GM12878 (cell line): Measurements from ENCODE around the gene TOMM20. TPM values are rescaled to one million over a fixed set of nuclear protein-coding genes. Genes with fewer than 3 reads are reported as not detected.

Source experiments
- ATAC-seq: fragments of 200-7000 bp; cut with Tn5 transposase; 3 replicates; pipeline ENCODE4 v1.9.1; 2020; ENCODE audit warnings: mild to moderate bottlenecking, moderate library complexity
- BruUV-seq: library from RNA; stranded (reverse); fragments of 400-500 nt; replicated peaks from 2 replicates; lab custom pipeline; 2021; lab: Mats Ljungman, UMichigan
- CTCF ChIA-PET: fragments of 300-600 bp; sonication (Branson Sonifier 250); formaldehyde crosslinking; extraction: SDS; loops from one replicate; lab custom pipeline; 2021; ENCODE audit warnings: inconsistent platforms; lab: Yijun Ruan, JAX
- POLR2A ChIA-PET: fragments of 350-600 bp; formaldehyde crosslinking; extraction: SDS; loops from one replicate; lab custom pipeline; 2021; ENCODE audit warnings: inconsistent platforms; lab: Charles Lee
- RAD21 ChIA-PET: fragments of 300-600 bp; sonication (Branson Sonifier 250); formaldehyde crosslinking; loops from one replicate; lab custom pipeline; 2023; ENCODE audit warnings: antibody characterized with exemption; ENCODE audit not compliant: unreplicated experiment; lab: Charles Lee
- SMC1A ChIA-PET: fragments of 300-600 bp; sonication (Branson Sonifier 250); formaldehyde crosslinking; loops from one replicate; lab custom pipeline; 2023; ENCODE audit not compliant: unreplicated experiment, uncharacterized antibody; lab: Charles Lee
- DNase-seq: peaks from one replicate; pipeline ENCODE4 v3.0.0-alpha.2; 2011; ENCODE audit warnings: low read depth, low spot score
- FAIRE-seq: peaks from 3 replicates; lab custom pipeline; 2011; peaks lifted over from hg19 to GRCh38; lab: Jason Lieb, UNC
- H2AFZ ChIP-seq: 2 replicates; pipeline ENCODE4 v1.6.0; 2011; ENCODE audit warnings: low read depth, low read length, control low read depth; ENCODE audit not compliant: control insufficient read depth
- H3K27ac ChIP-seq: 2 replicates; pipeline ENCODE4 v1.5.1; 2011; ENCODE audit warnings: control low read depth; ENCODE audit not compliant: control insufficient read depth, insufficient read depth
- H3K27me3 ChIP-seq, 2 experiments: replicated peaks in 1 of 2; 2 replicates each; pipeline versions ENCODE4 v1.6.0 to v1.6.1; 2011; ENCODE audit warnings: low read length in 1 of 2; ENCODE audit not compliant: control insufficient read depth in 2 of 2, insufficient read depth in 2 of 2
- H3K36me3 ChIP-seq, 2 experiments: 2 replicates each; pipeline ENCODE4 v1.5.1; 2011; ENCODE audit warnings: low read length in 1 of 2; ENCODE audit not compliant: control insufficient read depth in 2 of 2, insufficient read depth in 2 of 2
- H3K4me1 ChIP-seq: 2 replicates; pipeline ENCODE4 v1.6.1; 2011; ENCODE audit warnings: mild to moderate bottlenecking, low read length, moderate library complexity, mixed read lengths; ENCODE audit not compliant: control insufficient read depth, insufficient read depth
- H3K4me2 ChIP-seq: 2 replicates; pipeline ENCODE4 v1.6.0; 2011; ENCODE audit warnings: control low read depth; ENCODE audit not compliant: control insufficient read depth, insufficient read depth
- H3K4me3 ChIP-seq: fragments of 200-600 bp; sonication (generic); 2 replicates; pipeline ENCODE4 v1.5.1; 2016
- H3K79me2 ChIP-seq: 2 replicates; pipeline ENCODE4 v1.6.0; 2011; ENCODE audit warnings: low read length; ENCODE audit not compliant: control insufficient read depth, insufficient read depth
- H3K9ac ChIP-seq: 2 replicates; pipeline ENCODE4 v1.8.0; 2011; ENCODE audit warnings: low read length, control low read depth, mixed read lengths; ENCODE audit not compliant: control insufficient read depth, insufficient read depth
- H3K9me3 ChIP-seq: replicated peaks from 3 replicates; pipeline ENCODE4 v1.5.1; 2011; ENCODE audit warnings: mild to moderate bottlenecking, low read length; ENCODE audit not compliant: control insufficient read depth, insufficient read depth
- H4K20me1 ChIP-seq: 2 replicates; pipeline ENCODE4 v1.6.0; 2011; ENCODE audit not compliant: control insufficient read depth, insufficient read depth
- DPF2 ChIP-seq: fragments of 450-650 bp; IDR thresholded peaks from 2 replicates; pipeline ENCODE4 v1.6.1; 2017; ENCODE audit warnings: mild to moderate bottlenecking
- MTA3 ChIP-seq: IDR thresholded peaks from 2 replicates; pipeline ENCODE4 v1.6.1; 2012; ENCODE audit warnings: low read length, inconsistent platforms, borderline replicate concordance
- POLR2A ChIP-seq: IDR thresholded peaks from 2 replicates; pipeline ENCODE4 v1.6.1; 2011; ENCODE audit warnings: low read depth, mild to moderate bottlenecking, low read length
- STAT3 ChIP-seq: IDR thresholded peaks from 2 replicates; pipeline ENCODE4 v1.6.1; 2011; ENCODE audit warnings: low read depth, low read length, improper control_type of control experiment
- YY1 ChIP-seq: IDR thresholded peaks from 2 replicates; pipeline ENCODE4 v1.6.1; 2011; ENCODE audit warnings: low read depth, mild to moderate bottlenecking, low read length
- ZNF217 ChIP-seq: fragments of 450-650 bp; IDR thresholded peaks from 2 replicates; pipeline ENCODE4 v1.6.1; 2017; ENCODE audit warnings: antibody characterized with exemption, mild to moderate bottlenecking
- ZZZ3 ChIP-seq: IDR thresholded peaks from 2 replicates; pipeline ENCODE4 v1.6.1; 2011; ENCODE audit warnings: low read depth; ENCODE audit not compliant: control insufficient read depth, insufficient read length
- WGBS: methylation state at CpG from one replicate; pipeline ENCODE4 v1.1.6; 2016; ENCODE audit warnings: low lambda C conversion rate; ENCODE audit not compliant: insufficient replicate concordance, insufficient coverage; ENCODE audit errors: missing lambda C conversion rate; 5-methylcytosine and 5-hydroxymethylcytosine counted together
- in situ Hi-C: fragments of 300-500 bp; cut with MboI; formaldehyde crosslinking; loops from 9 replicates; pipeline ENCODE4 v1.14.3; 2018; ENCODE audit warnings: mixed read lengths
- intact Hi-C: fragments of 100-400 bp; cut with micrococcal nuclease; formaldehyde crosslinking; loops from one replicate; pipeline ENCODE4 v1.14.2; 2022; ENCODE audit not compliant: unreplicated experiment
- polyA plus RNA-seq, 11 experiments: library from polyadenylated mRNA; depleted of rRNA in 4 of 11; unstranded in 6 of 11; stranded (reverse) in 5 of 11; fragments of >200 nt; fragmentation: Nextera tagmentation in 4 of 11; fragmentation: Illumina TruSeq in 1 of 11; extraction: Ambion mirVana in 4 of 11; extraction: Trizol in 1 of 11; gene quantifications; 1 replicate in 1 of 11; 2 replicates in 10 of 11; pipeline versions ENCODE4 v1.2.1 to v1.2.3, GENCODE V29; 2011 to 2016; ENCODE audit warnings: inconsistent platforms in 2 of 11, missing spikeins in 2 of 11, low read depth in 1 of 11
- total RNA-seq, 4 experiments: library from RNA; depleted of rRNA in 3 of 4; stranded (reverse); fragments of >200 nt in 3 of 4; fragmentation: Illumina TruSeq in 1 of 4; extraction: Trizol in 1 of 4; gene quantifications; 2 replicates each; pipeline versions ENCODE4 v1.2.1 to v1.2.3, GENCODE V29; 2013 to 2021
- TF ChIP-seq, protein P1 (sequence below): fragments of 450-650 bp; IDR thresholded peaks from 2 replicates; pipeline ENCODE4 v1.6.1; 2017; ENCODE audit warnings: mild to moderate bottlenecking, moderate library complexity
- TF ChIP-seq, protein P2 (sequence below): fragments of 450-650 bp; formaldehyde crosslinking; IDR thresholded peaks from 2 replicates; pipeline ENCODE4 v1.5.0; 2022; ENCODE audit warnings: mild to moderate bottlenecking, missing genetic modification characterization
- TF ChIP-seq, protein P3 (sequence below): IDR thresholded peaks from 2 replicates; pipeline ENCODE4 v1.6.1; 2011; ENCODE audit warnings: low read depth, low read length, improper control_type of control experiment, borderline replicate concordance

Gene TOMM20
- total and polyA plus RNA-seq, 10 of the 15 experiments (the other 5 are each of a cell fraction or from before 2014, with no cell fraction given) = 39.8 to 138 (median 70.1) TPM

DNA sequence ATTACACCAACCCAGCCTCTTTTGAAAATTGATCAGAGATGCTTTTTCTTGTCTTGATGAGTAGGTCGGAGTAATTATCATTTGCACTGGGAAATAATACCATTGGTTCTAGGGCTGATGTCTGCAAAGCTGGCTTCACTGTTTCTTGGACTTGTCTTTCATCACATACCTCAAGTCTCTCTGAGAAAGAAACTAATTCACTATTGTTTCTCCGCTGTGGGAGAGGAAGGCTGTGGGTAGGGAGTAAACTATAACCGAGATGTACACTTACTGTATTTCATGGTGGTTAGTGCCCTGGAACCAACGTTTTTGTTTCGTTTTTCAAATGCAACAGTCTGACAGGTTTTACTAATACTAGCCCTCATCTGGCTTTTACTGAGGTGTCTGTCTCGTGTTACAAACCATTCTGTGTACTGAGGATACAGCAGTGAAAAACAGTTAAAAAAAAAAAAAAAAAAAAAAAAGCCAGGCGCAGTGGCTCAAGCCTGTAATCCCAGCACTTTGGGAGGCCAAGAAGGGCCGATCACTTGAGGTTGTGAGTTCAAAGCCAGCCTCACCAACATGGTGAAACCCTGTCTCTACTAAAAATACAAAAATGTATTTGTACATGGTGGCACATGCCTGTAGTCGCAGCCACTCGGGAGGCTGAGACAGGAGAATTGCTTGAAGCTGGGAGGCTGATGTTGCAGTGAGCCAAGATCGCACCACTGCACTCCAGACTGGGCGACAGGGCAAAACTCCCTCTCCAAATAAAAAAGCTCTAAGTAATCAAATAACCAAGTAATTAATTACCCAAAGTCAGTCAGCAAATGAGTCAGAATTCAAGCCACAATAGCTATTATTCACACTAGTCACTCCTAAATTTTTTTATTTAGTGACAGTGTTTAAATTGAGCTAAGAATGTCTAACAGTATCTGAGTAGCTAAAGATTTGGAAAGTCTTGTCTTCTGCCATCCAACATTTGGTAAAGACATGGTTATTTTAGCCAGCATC lies 23.3 kb downstream of the TOMM20 start (continued):
- TF ChIP-seq MTA3 = peak; percentile 68; the same call in 1 of the 2 replicates
- TF ChIP-seq, protein P1, sequence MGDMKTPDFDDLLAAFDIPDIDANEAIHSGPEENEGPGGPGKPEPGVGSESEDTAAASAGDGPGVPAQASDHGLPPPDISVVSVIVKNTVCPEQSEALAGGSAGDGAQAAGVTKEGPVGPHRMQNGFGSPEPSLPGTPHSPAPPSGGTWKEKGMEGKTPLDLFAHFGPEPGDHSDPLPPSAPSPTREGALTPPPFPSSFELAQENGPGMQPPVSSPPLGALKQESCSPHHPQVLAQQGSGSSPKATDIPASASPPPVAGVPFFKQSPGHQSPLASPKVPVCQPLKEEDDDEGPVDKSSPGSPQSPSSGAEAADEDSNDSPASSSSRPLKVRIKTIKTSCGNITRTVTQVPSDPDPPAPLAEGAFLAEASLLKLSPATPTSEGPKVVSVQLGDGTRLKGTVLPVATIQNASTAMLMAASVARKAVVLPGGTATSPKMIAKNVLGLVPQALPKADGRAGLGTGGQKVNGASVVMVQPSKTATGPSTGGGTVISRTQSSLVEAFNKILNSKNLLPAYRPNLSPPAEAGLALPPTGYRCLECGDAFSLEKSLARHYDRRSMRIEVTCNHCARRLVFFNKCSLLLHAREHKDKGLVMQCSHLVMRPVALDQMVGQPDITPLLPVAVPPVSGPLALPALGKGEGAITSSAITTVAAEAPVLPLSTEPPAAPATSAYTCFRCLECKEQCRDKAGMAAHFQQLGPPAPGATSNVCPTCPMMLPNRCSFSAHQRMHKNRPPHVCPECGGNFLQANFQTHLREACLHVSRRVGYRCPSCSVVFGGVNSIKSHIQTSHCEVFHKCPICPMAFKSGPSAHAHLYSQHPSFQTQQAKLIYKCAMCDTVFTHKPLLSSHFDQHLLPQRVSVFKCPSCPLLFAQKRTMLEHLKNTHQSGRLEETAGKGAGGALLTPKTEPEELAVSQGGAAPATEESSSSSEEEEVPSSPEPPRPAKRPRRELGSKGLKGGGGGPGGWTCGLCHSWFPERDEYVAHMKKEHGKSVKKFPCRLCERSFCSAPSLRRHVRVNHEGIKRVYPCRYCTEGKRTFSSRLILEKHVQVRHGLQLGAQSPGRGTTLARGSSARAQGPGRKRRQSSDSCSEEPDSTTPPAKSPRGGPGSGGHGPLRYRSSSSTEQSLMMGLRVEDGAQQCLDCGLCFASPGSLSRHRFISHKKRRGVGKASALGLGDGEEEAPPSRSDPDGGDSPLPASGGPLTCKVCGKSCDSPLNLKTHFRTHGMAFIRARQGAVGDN = no peak
- TF ChIP-seq ZNF217 = no peak; the same call in 1 of the 2 replicates
- TF ChIP-seq YY1 = no peak
- TF ChIP-seq, all 136 proteins: peak for 18

DNA sequence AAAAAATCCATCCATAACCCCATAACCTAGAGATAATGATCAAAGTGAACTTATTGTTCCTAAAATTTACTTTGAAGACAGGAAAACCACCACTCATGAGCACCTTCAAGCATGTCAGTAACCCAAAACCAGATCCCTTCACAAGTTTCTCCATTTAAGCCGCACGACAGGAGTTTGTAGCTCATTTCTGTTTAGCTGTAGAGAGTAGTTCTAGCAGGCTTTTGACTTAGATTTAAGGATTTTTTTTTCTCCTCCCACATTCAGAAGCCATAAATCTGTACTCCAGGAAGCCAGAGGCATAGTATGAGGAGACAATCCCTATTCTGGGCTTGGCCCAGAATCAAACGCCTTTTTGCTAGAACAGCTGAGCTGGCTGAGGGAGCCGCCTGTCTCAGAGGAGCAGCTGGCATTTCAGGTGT lies 25.6 kb downstream of the TOMM20 start:
- ATAC-seq = no peak
- TF ChIP-seq POLR2A (no peak), STAT3 (no peak), DPF2 (no peak), MTA3 (no peak), ZZZ3 (no peak)
- TF ChIP-seq, protein P2, sequence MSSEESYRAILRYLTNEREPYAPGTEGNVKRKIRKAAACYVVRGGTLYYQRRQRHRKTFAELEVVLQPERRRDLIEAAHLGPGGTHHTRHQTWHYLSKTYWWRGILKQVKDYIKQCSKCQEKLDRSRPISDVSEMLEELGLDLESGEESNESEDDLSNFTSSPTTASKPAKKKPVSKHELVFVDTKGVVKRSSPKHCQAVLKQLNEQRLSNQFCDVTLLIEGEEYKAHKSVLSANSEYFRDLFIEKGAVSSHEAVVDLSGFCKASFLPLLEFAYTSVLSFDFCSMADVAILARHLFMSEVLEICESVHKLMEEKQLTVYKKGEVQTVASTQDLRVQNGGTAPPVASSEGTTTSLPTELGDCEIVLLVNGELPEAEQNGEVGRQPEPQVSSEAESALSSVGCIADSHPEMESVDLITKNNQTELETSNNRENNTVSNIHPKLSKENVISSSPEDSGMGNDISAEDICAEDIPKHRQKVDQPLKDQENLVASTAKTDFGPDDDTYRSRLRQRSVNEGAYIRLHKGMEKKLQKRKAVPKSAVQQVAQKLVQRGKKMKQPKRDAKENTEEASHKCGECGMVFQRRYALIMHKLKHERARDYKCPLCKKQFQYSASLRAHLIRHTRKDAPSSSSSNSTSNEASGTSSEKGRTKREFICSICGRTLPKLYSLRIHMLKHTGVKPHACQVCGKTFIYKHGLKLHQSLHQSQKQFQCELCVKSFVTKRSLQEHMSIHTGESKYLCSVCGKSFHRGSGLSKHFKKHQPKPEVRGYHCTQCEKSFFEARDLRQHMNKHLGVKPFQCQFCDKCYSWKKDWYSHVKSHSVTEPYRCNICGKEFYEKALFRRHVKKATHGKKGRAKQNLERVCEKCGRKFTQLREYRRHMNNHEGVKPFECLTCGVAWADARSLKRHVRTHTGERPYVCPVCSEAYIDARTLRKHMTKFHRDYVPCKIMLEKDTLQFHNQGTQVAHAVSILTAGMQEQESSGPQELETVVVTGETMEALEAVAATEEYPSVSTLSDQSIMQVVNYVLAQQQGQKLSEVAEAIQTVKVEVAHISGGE (CRISPR knock-in tag) = no peak
- TF ChIP-seq, protein P3, sequence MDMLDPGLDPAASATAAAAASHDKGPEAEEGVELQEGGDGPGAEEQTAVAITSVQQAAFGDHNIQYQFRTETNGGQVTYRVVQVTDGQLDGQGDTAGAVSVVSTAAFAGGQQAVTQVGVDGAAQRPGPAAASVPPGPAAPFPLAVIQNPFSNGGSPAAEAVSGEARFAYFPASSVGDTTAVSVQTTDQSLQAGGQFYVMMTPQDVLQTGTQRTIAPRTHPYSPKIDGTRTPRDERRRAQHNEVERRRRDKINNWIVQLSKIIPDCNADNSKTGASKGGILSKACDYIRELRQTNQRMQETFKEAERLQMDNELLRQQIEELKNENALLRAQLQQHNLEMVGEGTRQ = no peak

More for the DNA sequence above, 25.6 kb downstream of the TOMM20 start:
- Histone ChIP-seq H3K9me3 (no peaks in the 10 kb centered on the region), H3K4me3 (no peak overlapping the region), H3K27ac (no peak overlapping the region), H2AFZ (no peak overlapping the region), H3K27me3 (no peaks in the 10 kb centered on the region), H3K9ac (no peak overlapping the region), H3K79me2 (no peaks in the 10 kb centered on the region), H3K36me3 (peaks cover 3 to 5% of the 10 kb centered on the region in 2 experiments; a peak in 3 of 4 replicates), H4K20me1 (no peaks in the 10 kb centered on the region), H3K4me1 (peaks cover 17% of the 10 kb centered on the region), H3K4me2 (no peak overlapping the region)
- DNase-seq (no peak), FAIRE-seq (no peak)
- no TSS peak for BruUV-seq
- 96% methylated on average over 4 of the region's 4 CpGs for WGBS
- in situ Hi-C loops = loop anchor here (5.0 kb wide), 1 partner anchor 314 kb away; no protein-coding TSS in a partner anchor
- POLR2A ChIA-PET = no interaction called here
- RAD21 ChIA-PET = interaction anchor here (0.8 to 3.9 kb wide), 3 partner anchors 19 to 604 kb away, joined by 3 to 24 read pairs (median 4); no protein-coding TSS in a partner anchor
- CTCF ChIA-PET = interaction anchor here (1.0 to 6.2 kb wide), 4 partner anchors 8 to 314 kb away, joined by 3 to 64 read pairs (median 28); partner anchors contain the start of gene RBM34
- SMC1A ChIA-PET = interaction anchor here (1.1 to 1.2 kb wide), 2 partner anchors 24 to 30 kb away, joined by 3 read pairs; no protein-coding TSS in a partner anchor
- intact Hi-C loops = no loop called here
